ENCODE measurements around the gene AMZ1.

The AMZ1 gene, protein sequence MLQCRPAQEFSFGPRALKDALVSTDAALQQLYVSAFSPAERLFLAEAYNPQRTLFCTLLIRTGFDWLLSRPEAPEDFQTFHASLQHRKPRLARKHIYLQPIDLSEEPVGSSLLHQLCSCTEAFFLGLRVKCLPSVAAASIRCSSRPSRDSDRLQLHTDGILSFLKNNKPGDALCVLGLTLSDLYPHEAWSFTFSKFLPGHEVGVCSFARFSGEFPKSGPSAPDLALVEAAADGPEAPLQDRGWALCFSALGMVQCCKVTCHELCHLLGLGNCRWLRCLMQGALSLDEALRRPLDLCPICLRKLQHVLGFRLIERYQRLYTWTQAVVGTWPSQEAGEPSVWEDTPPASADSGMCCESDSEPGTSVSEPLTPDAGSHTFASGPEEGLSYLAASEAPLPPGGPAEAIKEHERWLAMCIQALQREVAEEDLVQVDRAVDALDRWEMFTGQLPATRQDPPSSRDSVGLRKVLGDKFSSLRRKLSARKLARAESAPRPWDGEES

DNA sequence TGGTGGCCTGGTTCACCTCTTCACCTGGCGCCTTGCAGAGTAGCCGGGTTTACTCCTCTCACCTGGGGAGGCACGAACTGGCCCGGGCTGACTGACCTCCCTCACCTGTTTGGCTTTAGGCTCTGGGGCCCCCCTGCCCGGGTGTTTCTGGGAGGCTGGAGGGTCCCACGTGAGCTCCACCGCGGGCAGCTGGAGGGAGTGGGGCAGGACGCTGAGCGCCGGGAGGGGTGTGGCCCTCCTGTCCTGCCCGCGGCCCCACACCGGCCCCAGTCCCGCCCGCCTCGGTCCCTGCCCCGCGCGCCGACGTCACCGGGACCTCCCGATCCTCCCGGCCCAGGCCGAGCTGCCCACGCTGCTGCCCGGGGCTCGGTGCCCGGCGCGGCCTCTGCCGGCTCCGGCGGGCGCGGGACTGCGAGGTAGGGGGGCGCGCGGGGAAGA, at the start of gene AMZ1:
Gene AMZ1 (plus strand): TSS at position 322 of the 438 bp plus-strand sequence. CDS start 12,250 bp downstream, outside the sequence.
- ATAC-seq (peak; percentile 16), DNase-seq (no peak)
- Mint-ChIP-seq H3K27ac (no peak within 1 kb of the TSS), H3K4me3 (peak within 1 kb of the TSS; percentile 74 to 85), H3K27me3 (peaks cover 84% of the 10 kb centered on the region), H3K9me3 (no peaks in the 10 kb centered on the region), H3K4me1 (peaks cover 29% of the 10 kb centered on the region)

DNA sequence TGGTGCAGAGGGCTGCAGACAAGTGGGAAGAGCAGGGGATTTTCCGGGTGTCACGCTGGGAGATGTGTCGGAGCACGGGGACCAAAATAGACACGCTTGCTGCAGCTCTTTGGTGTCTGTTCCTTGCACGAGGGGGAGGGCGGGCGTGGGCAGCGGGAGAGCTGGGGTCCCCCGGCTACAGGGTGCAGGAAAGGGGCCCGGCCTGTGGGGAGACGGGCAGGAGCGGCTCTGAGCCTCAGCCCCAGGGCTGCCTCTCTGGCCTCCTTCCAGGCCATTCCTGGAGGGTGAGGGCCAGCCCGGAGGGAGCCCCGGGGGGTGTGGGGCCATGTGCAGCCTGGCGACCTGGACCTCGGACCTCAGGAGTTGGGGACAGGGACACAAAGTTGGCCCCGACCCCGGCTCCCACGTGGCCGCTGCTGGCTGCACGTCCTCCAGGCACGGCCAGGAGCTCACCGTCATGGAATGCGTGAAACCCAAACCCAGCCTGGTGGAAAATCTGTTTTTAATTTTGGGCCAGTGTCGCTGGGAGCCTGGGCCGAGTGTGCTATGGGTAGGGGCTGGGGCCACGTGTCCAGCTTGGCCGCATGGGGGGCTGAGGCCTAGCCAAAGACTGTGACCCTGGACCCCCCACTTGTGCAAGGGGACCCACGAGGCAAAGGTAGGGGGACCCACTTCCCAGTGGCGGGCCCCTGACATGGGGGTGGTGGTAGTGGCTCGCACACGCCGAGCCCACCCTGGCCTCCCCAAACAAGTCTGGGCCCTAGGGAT, 49.6 kb upstream of the AMZ1 start:
- H3K4me1 Mint-ChIP-seq: peaks cover 34% of the 10 kb centered on the region
- no peak overlapping the region for H3K4me3 Mint-ChIP-seq
- DNase-seq (no peak), ATAC-seq (peak; percentile 1)
- no peaks in the 10 kb centered on the region for H3K27me3 Mint-ChIP-seq
- H3K27ac Mint-ChIP-seq: no peak overlapping the region
- no peaks in the 10 kb centered on the region for H3K9me3 Mint-ChIP-seq

DNA sequence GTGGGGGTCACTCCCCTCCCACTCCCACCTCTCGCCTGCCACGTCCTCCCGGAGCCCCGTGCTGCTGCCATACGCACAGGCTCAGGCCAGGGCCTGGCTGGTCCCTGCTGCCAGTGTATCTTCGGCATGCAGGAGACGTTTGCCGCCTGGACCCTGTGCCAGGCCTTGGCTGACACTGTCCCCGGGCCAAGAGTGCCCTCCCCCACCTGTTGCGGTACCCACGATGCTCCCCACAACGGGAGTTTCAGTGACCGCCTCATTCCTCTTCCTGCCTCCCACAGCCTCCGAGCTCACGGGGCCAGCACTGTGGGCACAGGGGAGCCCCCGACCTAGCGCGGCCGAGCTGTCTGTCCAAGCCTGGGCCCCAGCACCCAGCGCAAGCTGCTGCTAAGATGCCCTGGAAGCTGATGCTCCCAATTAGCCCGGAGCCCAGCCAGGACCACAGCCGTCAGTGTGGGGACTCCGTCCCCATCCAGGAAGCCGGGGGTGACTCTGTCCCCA, 48.8 kb upstream of the AMZ1 start:
- no peak overlapping the region for H3K27ac Mint-ChIP-seq
- H3K27me3 Mint-ChIP-seq: no peaks in the 10 kb centered on the region

DNA sequence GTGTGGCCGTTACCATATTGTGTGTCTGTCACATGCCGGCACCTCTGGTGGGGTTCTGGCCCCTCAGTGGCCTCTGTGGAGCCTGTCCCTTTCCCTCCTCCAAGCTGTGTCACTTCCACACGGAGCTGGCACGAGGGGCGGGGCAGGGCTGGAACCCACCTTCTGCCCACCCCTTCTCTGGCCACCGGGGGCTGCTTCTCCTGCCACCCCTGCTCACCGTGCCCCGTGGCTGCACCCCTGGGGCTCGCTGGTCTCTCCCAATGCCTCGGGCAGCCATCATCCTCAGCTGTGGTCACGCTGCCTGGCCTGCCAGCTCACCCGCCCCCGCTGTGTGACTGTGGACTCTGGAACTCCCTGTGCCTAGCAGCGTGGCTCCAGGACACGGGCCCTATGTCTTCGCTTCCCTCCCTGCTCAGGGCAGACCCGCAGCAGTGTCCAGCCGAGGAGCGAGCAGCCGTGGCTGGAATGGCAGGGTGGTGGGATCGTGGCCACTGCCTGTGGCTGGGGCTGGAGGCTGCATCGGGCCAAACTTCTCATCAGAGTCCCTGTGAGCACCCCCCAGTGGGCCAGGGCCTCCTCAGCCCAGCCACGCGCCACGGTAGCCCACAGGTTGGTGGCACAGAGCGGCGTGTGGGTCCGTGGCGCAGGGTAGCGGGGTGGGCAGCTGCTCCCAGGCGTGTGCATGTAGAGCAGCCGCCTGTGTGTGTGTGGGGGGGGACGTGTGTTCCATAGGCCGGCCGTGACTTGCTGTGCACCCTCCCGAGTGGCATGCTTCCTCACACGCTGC, 48.1 kb upstream of the AMZ1 start:
- H3K27ac Mint-ChIP-seq: no peak overlapping the region
- peaks cover 37% of the 10 kb centered on the region for H3K4me1 Mint-ChIP-seq
- ATAC-seq (no peak), DNase-seq (no peak)
- no peak overlapping the region for H3K4me3 Mint-ChIP-seq
- H3K9me3 Mint-ChIP-seq: no peaks in the 10 kb centered on the region
- H3K27me3 Mint-ChIP-seq: no peaks in the 10 kb centered on the region

More for the DNA sequence above, 48.8 kb upstream of the AMZ1 start:
- H3K9me3 Mint-ChIP-seq: no peaks in the 10 kb centered on the region
- DNase-seq: no peak
- H3K4me3 Mint-ChIP-seq: no peak overlapping the region
- peaks cover 34% of the 10 kb centered on the region for H3K4me1 Mint-ChIP-seq
- no peak for ATAC-seq

DNA sequence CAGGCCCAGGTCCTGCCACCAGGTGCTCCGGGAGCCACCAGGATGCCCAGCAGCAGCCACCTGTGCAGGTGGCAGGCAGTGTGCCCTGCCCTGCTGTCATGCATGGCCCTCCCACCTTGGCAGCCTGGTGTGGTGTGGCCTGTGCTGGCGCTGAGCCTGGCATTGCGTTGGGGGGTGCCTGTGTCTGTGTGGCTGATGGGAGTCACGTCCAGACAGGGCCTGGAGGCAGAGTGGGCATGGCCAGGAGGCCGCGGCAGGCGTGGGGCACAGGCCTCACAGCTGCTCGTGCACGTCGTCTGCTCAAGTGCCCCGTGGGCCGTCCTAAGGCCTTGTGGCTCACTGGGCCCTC, 47.5 kb upstream of the AMZ1 start:
- Mint-ChIP-seq H3K27me3 (no peaks in the 10 kb centered on the region), H3K4me3 (no peak overlapping the region), H3K4me1 (peaks cover 43% of the 10 kb centered on the region), H3K27ac (no peak overlapping the region), H3K9me3 (no peaks in the 10 kb centered on the region)
- DNase-seq: no peak
- no peak for ATAC-seq

DNA sequence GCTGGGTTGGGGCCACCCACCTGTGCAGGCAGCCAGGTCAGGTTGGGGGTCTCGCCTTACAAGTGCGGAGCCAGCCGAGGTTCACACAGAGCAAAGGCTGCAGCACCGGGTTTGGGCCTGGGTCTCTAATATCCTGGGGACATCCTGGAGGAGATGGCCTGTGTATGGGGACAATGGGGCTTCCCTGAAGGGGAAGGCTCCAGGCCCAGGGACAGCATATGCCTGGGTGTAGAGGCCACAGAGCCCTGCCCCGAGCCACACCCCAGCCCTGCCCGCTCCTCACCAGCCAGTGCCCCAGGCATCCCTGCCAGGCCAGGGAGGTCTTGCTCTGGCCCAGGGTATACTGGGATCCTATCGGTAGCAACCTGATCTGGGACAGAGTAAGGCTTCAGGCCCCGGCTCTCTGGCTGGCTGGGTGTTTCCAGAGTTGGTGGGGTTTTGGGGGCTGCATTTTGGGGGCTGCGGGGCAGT, 47.1 kb upstream of the AMZ1 start:
- Mint-ChIP-seq H3K27me3 (no peaks in the 10 kb centered on the region), H3K27ac (peak overlapping the region in 1 of 2 donors; percentile 27), H3K4me3 (no peak overlapping the region), H3K9me3 (no peaks in the 10 kb centered on the region), H3K4me1 (peaks cover 47% of the 10 kb centered on the region)
- ATAC-seq: no peak
- no peak for DNase-seq

DNA sequence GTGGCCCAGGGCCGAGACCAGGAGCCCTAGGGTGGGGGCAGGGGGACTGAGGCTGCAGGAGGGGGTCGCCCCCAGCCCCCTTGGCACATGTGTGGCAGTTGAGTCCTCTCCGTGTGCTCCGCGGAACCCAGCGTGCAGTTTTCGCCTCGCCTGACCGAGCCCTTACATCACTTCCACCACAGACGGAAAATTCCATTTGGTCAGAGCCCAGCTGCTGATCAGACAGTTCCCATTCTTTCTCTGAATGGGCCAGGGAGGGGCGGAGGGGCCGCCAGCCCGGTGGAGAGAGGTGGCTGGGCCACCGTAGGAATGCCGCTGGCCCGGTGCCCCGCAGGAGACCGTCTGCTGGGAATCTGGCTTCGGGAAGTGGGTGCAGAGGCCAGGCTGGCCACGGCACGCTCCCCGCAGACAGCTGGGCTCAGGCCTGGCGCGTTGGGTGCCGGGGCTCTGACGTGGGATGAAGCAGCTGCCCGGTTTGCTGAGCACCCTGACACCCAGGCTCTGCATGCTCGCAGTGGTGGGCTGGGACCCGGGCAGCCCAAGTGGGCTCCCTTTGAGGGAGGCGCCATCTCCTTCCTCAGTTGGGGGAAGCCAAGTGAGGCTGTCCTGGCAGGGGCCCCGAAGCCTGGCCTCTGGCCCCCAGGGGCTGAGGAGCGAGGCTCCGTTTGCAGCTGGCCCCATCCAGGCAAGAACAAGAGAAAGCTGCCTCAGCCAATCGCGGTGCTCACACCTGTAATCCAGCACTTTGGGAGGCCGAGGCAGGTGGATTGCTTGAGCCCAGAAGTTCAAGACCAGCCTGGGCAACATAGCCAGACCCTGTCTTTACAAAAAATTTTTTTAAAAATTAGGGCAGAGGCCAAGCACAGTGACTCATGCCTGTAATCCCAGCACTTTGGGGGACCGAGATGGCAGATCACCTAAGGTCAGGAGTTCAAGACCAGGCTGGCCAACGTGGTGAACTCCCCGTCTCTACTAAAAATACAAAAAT, 46.3 kb upstream of the AMZ1 start:
- H3K27me3 Mint-ChIP-seq: no peaks in the 10 kb centered on the region

DNA sequence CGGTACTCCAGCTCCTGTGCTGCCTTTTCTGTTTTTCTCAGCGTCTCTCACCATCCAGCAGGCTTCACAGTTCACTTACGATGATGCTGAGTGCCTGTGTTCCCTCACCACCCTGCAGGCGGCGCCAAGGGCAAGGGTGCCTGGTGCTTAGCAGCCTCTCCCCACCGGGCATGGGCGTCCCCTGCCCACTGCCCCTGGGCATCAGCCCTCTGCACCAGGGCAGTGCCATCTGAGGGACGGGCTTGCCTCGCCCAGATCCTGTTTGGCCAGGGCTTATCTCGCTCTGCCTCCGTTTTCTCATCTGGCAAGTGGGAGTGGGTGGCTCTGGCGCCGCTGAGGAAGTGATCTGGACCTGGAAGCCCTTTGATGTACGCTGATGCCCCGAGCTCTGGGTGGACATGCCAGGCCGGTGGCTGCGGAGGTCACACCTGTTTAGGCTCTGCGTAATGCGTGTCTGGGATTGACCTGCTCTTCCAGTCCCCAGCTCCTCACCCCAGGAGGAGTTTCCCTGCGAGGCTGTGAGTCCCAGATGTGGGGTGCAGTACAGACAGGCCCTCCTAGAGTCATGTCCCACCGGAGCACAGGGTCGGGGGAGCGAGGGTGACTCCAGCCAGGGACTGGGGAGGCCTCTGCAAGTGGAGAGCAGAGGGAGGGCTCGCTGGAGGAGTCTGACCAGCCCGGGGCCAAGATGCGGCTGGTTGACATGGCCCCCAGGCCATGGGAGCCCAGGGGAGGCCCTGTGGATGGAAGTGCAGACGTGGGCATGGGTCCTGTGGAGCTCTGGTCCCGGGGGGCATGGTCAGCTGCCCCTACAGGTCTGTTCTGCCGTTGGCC, 44.4 kb upstream of the AMZ1 start:
- DNase-seq: no peak
- Mint-ChIP-seq H3K27ac (no peak overlapping the region), H3K27me3 (no peaks in the 10 kb centered on the region), H3K9me3 (no peaks in the 10 kb centered on the region), H3K4me1 (peaks cover 57% of the 10 kb centered on the region), H3K4me3 (no peak overlapping the region)
- no peak for ATAC-seq

More for the DNA sequence above, 46.3 kb upstream of the AMZ1 start:
- no peak for ATAC-seq
- DNase-seq: no peak
- Mint-ChIP-seq H3K9me3 (no peaks in the 10 kb centered on the region), H3K4me1 (peaks cover 52% of the 10 kb centered on the region), H3K27ac (peak overlapping the region in 1 of 2 donors; percentile 27), H3K4me3 (no peak overlapping the region)

DNA sequence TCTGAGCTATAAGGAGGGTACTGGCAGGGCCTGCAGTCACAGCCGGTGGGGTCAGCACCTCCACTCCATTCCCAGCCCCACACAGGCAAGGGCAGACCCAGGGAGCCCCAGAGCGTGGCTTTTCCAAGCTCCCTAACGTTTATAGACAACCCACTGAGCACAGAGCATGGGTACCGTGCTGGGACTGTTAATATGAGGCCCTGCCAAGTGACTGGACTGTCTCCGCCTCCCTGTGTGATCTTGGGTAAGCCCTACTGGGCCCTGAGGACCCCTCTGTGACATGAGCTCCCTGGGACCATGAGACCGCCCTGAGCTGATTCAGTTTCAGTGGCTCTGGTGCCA, 43.8 kb upstream of the AMZ1 start:
- Mint-ChIP-seq H3K4me3 (peak overlapping the region in 1 of 2 donors; percentile 96), H3K4me1 (peaks cover 56% of the 10 kb centered on the region), H3K9me3 (no peaks in the 10 kb centered on the region), H3K27ac (peak overlapping the region in 1 of 2 donors; percentile 79), H3K27me3 (no peaks in the 10 kb centered on the region)
- DNase-seq (no peak), ATAC-seq (no peak)

DNA sequence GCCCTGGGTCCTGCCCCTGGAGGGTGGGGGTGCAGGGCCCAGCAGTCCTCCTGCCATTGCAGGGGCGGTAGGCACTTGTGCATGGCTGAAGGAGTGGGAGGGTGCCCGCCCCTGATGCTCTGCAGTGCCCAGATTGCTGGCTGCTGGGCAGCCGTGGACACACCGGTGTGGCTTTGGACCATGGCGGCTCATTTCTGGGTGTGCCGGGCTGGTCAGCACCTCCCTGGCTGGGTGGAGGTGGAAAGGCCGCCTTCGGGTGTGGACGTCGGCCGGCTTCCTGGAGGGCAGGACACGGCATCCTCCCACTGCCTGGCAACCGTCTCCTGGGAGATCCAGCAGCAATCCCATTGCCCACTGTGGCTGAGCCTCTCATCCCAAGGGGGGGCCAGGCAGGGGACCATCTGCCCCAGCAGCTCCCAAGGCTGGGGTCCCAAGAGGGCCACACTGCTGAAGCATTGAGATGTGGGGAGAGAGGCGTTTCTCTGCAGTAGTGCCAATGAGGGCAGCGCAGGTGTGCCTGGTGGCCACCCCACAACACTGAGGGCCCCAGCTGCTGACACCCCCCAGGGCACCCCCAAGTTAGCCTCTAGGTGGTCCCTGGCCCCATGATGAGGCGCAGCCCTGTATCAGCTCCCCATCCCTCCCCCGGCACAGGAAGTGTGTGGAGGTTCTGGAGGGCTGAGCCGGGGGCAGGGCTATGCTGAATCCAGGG, 43.3 kb upstream of the AMZ1 start:
- H3K4me3 Mint-ChIP-seq: peak overlapping the region; percentile 86 to 96
- ATAC-seq (peak; percentile 68), DNase-seq (no peak)
- no peaks in the 10 kb centered on the region for H3K9me3 Mint-ChIP-seq
- no peaks in the 10 kb centered on the region for H3K27me3 Mint-ChIP-seq
- H3K4me1 Mint-ChIP-seq: peaks cover 53% of the 10 kb centered on the region
- peak overlapping the region; percentile 97 for H3K27ac Mint-ChIP-seq

DNA sequence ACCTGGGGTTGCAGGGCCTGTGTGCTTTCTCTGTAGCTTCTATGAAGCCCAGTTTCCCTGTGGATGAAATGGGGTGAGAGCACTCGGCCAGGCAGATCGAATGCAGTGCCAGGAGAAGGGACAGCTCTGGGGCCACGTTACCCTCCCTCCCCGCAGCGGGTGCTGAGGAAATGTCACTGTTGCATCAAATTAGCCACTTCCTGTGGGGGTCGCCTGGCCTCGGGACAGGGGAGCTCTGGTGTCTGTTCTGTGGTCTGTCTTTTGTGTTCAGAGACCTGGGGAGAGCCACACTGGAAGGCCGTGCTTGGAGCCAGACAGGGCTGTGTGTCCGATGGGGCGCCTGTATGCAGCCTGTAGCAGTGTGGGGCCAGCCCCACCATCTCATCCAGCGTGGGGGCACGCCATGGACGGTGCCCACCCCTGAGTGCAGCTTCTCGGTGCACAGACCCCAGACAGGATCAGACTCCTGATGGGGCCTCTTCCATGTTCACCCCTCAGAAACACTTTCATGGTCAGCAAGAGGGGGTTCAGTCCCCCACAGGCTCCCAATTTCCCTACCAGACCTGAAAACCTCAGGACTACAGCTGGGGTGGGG, 42.6 kb upstream of the AMZ1 start:
- Mint-ChIP-seq H3K27me3 (no peaks in the 10 kb centered on the region), H3K4me1 (peaks cover 47% of the 10 kb centered on the region), H3K27ac (peak overlapping the region; percentile 97), H3K9me3 (no peaks in the 10 kb centered on the region), H3K4me3 (peak overlapping the region; percentile 86 to 96)
- peak; percentile 76 for ATAC-seq
- peak; percentile 49 to 66 for DNase-seq

DNA sequence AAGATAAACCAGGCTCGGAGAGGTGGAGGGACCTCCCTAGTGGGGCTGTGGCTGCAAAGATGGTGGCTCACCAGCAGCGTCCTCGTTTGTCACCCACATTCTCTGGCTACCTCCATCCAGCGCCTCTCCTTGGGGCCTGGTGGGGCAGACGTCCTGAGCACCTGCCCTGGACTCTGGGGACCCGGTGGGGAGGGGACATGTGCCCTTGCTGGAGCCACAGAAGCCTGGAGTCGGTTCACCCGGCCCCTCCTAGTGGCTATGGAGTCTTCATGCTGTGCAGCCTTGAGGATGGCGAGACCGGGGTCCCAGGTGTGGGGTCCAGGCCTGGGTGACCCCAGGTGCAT, 41.7 kb upstream of the AMZ1 start:
- ATAC-seq (no peak), DNase-seq (no peak)
- Mint-ChIP-seq H3K4me1 (peaks cover 38% of the 10 kb centered on the region), H3K9me3 (no peaks in the 10 kb centered on the region), H3K27me3 (no peaks in the 10 kb centered on the region), H3K27ac (no peak overlapping the region), H3K4me3 (no peak overlapping the region)
